H1 (cell line): ENCODE results near the gene KRT222.

Source experiments
- CEBPB ChIP-seq: IDR thresholded peaks from 2 replicates; pipeline ENCODE4 v1.6.1; 2012; ENCODE audit warnings: low read depth, low read length
- EP300 ChIP-seq, 2 experiments: IDR thresholded peaks; 1 replicate in 1 of 2; 2 replicates in 1 of 2; pipeline ENCODE4 v1.6.1; 2011 to 2012; ENCODE audit warnings: low read depth in 2 of 2, low read length in 2 of 2, mild to moderate bottlenecking in 2 of 2, borderline replicate concordance in 1 of 2, inconsistent platforms in 1 of 2, moderate library complexity in 1 of 2
- GTF2F1 ChIP-seq: IDR thresholded peaks from 2 replicates; pipeline ENCODE4 v1.6.1; 2012; ENCODE audit warnings: low read depth, low read length, improper control_type of control experiment, borderline replicate concordance
- KDM1A ChIP-seq: fragments of 200-600, 300-600 bp; sonication (generic); IDR thresholded peaks from 2 replicates; pipeline ENCODE4 v1.7.1; 2016; ENCODE audit warnings: mild to moderate bottlenecking, low read length, borderline replicate concordance
- POLR2A ChIP-seq, 2 experiments: IDR thresholded peaks; 1 replicate in 1 of 2; 2 replicates in 1 of 2; pipeline ENCODE4 v1.6.1; 2011; ENCODE audit warnings: low read depth in 2 of 2, low read length in 2 of 2, mild to moderate bottlenecking in 2 of 2; ENCODE audit errors: control extremely low read depth in 1 of 2
- SIN3A ChIP-seq, 2 experiments: IDR thresholded peaks in 1 of 2; conservative IDR thresholded peaks in 1 of 2; 2 replicates each; pipeline ENCODE4 v1.6.1; 2011 to 2012; ENCODE audit warnings: low read length in 2 of 2, improper control_type of control experiment in 1 of 2, low read depth in 1 of 2, mild to moderate bottlenecking in 1 of 2
- SP2 ChIP-seq: IDR thresholded peaks from 2 replicates; pipeline ENCODE4 v1.6.1; 2012; ENCODE audit warnings: mild to moderate bottlenecking, low read length, inconsistent platforms
- SRF ChIP-seq: IDR thresholded peaks from 2 replicates; pipeline ENCODE4 v1.6.1; 2011; ENCODE audit warnings: mild to moderate bottlenecking, low read depth, low read length, moderate library complexity
- TAF1 ChIP-seq: IDR thresholded peaks from 2 replicates; pipeline ENCODE4 v1.6.1; 2011; ENCODE audit warnings: mild to moderate bottlenecking, low read depth, low read length
- YY1 ChIP-seq: IDR thresholded peaks from 2 replicates; pipeline ENCODE4 v1.6.1; 2011; ENCODE audit warnings: low read depth, mild to moderate bottlenecking, low read length
- TF ChIP-seq, protein P1 (sequence below), 3 experiments: IDR thresholded peaks; 1 replicate in 2 of 3; 2 replicates in 1 of 3; pipeline versions ENCODE4 v1.5.1 to v1.6.1; 2011; ENCODE audit warnings: low read length in 3 of 3, mild to moderate bottlenecking in 3 of 3, inconsistent platforms in 2 of 3, low read depth in 1 of 3, moderate library complexity in 1 of 3; ENCODE audit not compliant: insufficient read depth in 1 of 3; ENCODE audit errors: control extremely low read depth in 1 of 3
- TF ChIP-seq, protein P2 (sequence below): IDR thresholded peaks from 2 replicates; pipeline ENCODE4 v1.6.1; 2012; ENCODE audit warnings: inconsistent platforms

DNA sequence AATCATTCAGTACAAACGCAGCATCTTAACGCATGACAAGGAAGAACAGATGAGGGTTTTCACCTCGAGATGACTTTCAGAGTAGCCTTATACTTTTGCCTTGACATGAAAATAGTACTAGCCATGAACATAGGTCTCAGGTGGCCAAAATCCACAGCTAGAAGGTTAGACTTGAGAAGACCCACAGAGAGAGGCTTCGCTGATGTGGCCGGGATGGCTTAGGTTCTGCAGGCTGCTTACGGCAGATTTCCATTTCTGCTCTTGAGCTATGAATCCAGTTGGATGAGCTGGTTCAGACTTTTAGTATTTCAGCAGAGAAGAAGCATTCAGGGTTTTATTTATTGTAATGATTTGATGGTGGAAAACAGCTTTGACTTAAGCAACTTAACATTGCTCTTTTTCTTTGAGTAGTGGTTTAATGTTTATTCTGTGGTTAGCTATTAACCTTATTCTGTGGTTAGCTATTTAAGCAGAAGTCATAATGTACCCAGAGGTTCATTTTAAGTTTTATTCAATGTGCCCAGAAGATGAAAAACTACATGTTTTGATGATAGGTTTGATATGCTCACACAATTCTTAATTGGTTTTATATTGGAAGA lies 31.0 kb upstream of the KRT222 start:
- no peak for TF ChIP-seq YY1
- no peak for TF ChIP-seq POLR2A (IDR thresholded peaks at IDR 0.05; ENCODE audit: control extremely low read depth in 1 of 2, low read depth in 2 of 2, low read length in 2 of 2)
- no peak for TF ChIP-seq SIN3A (conservative IDR thresholded peaks at IDR 0.05 in 1 of 2, IDR thresholded peaks at IDR 0.05 in 1 of 2; ENCODE audit: low read depth in 1 of 2, low read length in 2 of 2)
- TF ChIP-seq, protein P1, sequence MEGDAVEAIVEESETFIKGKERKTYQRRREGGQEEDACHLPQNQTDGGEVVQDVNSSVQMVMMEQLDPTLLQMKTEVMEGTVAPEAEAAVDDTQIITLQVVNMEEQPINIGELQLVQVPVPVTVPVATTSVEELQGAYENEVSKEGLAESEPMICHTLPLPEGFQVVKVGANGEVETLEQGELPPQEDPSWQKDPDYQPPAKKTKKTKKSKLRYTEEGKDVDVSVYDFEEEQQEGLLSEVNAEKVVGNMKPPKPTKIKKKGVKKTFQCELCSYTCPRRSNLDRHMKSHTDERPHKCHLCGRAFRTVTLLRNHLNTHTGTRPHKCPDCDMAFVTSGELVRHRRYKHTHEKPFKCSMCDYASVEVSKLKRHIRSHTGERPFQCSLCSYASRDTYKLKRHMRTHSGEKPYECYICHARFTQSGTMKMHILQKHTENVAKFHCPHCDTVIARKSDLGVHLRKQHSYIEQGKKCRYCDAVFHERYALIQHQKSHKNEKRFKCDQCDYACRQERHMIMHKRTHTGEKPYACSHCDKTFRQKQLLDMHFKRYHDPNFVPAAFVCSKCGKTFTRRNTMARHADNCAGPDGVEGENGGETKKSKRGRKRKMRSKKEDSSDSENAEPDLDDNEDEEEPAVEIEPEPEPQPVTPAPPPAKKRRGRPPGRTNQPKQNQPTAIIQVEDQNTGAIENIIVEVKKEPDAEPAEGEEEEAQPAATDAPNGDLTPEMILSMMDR (IDR thresholded peaks at IDR 0.05; ENCODE audit: control extremely low read depth in 1 of 3, insufficient read depth in 1 of 3, low read depth in 1 of 3, low read length in 3 of 3): no peak
- no peak for TF ChIP-seq CEBPB
- no peak for TF ChIP-seq KDM1A
- no peak for TF ChIP-seq SP2
- TF ChIP-seq SRF: no peak
- no peak for TF ChIP-seq TAF1
- no peak for TF ChIP-seq EP300 (IDR thresholded peaks at IDR 0.05; ENCODE audit: borderline replicate concordance in 1 of 2, low read depth in 2 of 2, low read length in 2 of 2)
- TF ChIP-seq GTF2F1: no peak
- TF ChIP-seq, protein P2, sequence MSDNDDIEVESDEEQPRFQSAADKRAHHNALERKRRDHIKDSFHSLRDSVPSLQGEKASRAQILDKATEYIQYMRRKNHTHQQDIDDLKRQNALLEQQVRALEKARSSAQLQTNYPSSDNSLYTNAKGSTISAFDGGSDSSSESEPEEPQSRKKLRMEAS: no peak
